Fibroblast of skin of abdomen (primary cell): ENCODE data around the gene DUSP10. TPM values are rescaled to one million over a fixed set of nuclear protein-coding genes. Genes with fewer than 3 reads are reported as not detected.
A peak's percentile ranks its signal among the peaks of the same experiment; 100 is the strongest.

Experiments
- DNase-seq: peaks from one replicate; pipeline ENCODE4 v3.0.0-alpha.2; 2013
- polyA plus RNA-seq, 2 experiments: library from polyadenylated mRNA; unstranded; fragments of 120-200 nt; gene quantifications; one replicate each; pipeline ENCODE4 v1.2.1, GENCODE V29; 2013; ENCODE audit not compliant: insufficient read length in 2 of 2

Gene DUSP10
- 11.4 TPM for polyA plus RNA-seq (2013, experiment 1 of 2; ENCODE audit: insufficient read length)
- polyA plus RNA-seq (2013, experiment 2 of 2; ENCODE audit: insufficient read length) = 10.5 TPM

DNA sequence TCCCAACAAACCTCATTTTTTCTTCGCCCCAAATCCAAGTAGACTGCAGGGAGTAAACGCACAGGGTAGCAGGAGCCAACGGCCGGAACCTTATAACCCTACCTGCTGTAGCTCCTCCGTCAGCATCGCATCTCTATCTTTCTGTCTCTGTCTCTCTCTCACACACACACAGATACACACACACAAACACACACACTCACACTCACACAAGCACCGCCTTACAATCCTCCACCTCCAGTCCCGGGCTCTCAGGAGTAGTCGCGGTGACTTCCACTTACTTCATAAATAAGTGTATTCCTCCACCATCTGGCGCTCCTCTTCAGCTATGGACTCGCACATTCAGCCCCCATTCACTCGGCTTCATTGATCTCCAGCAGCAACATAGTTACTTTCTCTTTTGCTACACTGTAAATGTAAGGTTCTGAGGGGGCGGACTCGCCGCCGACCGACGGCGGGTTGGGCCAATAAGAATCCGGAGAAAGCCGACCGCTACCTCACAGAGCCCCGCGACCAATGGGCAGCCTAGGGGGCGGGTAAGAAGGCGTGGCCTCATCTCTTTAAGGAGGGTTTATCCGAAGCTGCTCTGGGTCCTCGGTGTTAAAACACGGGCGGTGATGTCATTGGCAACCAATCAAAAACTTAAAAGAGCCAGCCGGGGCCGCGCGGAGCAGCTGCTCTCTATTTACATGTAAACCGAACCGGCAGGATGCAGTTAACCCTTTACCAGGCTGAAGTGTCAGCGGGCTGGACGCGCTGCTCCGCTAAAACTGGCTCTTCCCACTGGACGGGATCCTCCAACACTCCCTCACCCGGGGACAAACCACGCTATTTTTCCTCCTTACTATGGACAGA, at the start of gene DUSP10:
Gene DUSP10, minus strand, starts transcription at position 387 of the 852 bp plus-strand sequence. CDS start 2,345 bp downstream, outside the sequence.
- peak; percentile 100 for DNase-seq

DNA sequence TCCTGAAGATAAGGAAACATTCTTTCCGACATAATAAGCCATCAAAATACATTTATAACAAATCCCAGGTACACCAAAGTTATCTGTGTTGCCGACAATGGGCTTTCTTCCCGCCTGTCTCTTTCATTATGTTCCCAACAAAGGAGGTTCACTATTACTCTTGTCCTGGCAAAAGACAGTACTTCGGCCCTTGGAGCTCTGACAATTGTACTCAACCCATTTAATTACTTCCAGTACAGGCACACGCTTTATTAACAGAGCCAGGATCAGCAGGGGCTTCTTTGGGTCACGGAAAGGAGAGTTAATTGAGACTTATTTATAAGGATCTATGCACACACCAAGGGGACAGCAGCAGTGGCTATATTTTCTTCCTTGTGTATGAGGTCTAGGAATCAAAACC, 46.6 kb upstream of the DUSP10 start:
- DNase-seq = no peak

DNA sequence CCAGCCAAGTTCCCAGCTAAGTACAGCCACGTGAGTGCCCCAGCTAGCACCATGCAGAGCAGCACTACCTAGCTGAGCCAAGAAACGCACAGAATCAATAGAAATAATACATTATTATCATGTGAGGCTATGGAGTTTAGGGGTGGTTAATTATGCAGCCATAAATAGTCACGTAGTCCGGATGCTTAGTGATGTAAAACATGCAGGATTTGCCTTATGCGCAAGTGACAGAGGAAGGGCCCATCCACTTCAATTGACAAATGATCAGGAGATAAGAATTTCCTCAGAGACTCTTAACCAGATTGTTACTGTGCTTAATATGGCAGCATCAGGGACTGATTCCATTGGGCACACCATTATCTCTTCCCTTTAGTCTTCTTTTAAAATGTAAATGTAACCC, 44.8 kb upstream of the DUSP10 start:
- no peak for DNase-seq

- DNase-seq = no peak
Observed at GRCh38 chr1:221783936-221784335, 42.0 kb upstream of the DUSP10 start.

- no peak for DNase-seq
Observed at GRCh38 chr1:221783437-221783836, 41.5 kb upstream of the DUSP10 start.

DNA sequence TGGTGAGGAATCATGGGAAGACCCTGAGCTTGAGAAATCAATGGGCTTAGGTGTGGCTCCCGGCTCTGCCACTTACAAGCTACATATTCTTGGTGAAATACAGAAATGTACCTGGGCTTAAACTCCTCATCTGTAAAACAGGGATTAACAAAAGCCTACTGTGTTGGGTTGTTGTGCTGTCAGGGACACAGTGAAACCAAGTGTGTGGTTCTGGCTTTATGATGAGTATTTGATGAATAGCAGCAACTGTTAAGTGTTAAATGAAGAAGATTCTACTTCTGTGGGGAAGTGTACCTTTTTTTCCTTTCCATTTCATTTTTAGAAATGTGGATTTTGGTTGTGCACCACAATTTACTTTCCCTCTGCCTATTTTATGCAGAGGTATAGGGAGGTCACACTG, 41.1 kb upstream of the DUSP10 start:
- no peak for DNase-seq

GRCh38 chr1:221782477-221782876, 40.6 kb upstream of the DUSP10 start:
- DNase-seq = peak; percentile 27

DNA sequence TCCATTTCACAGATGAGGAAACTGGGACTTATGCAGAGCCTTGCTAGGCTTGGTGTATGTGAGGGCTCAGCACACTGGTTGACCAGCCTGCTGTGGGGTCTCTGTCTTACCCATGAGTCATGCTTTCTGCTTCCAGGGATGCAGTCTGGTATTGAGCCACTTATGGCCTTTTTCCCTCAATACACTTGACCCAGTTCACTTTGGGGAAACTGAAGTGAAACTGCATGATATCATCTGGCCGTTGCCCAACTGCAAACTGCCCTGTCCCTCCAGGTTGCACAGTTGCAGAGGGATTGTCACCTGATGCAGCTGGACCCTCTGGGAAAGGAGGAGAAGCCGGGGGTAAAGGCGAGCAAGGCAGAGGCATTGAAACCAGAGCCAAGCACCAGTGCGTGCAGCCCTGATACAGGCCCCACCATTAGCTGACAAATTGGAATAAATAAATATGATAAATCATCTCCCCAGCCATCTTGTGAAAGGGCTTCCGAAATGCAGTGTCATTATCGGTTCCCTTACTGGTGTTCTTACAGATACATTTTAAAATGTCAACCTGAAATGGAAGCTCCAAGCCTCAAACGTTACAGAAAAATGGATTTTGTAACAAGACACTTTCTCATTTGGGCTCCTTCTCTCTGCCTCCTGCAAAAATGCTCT, 39.3 kb upstream of the DUSP10 start:
- no peak for DNase-seq

- DNase-seq = no peak
Observed at GRCh38 chr1:221780175-221780574, 38.3 kb upstream of the DUSP10 start.

DNA sequence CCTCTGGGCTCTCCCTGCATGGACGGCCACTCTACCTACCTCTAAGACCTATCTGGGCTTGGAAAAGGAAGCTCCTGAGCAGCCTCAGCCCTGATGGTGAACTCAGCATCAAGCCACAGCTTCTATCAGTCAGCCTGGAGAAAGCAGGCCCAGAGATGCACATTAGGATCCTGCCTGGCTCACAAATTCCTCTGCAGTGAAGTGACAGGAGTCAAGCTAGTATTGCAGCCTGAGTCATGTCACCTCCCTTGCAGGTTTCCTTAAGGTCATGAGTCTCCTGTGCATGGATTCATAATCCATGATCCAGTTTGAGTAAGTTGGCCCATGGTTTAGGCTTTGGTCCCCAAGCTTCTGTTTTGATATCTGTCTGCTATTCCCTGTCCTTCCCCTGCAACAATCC, 37.9 kb upstream of the DUSP10 start:
- no peak for DNase-seq

DNA sequence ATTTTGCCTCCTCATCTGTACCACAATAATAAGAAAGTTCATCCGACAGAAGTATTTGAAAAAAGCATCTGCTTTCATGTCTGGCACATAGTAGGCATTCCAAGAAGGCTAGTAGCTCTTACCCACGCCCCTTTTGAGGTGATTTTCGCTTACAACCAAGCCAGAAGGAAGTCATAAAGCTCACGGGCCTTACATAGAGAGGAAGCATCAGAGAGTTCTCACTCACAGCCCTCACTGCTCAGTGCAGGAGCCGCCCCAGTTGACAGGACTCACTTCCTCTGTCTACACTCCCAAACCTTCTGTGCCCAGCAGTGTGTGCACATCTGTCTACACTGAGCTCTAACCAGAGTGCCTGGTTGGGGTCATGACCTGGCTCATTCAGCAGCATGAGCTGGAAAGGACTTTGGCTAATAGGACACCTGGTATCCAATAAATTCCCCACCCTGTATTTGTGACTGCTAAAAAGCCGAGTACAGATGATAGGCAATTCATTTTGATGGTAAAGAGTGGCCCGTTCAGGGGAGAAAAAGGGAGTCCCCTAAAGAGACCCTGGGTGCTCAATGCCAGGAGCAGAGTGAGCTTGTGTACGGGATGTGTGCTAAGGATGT, 36.8 kb upstream of the DUSP10 start:
- no peak for DNase-seq

DNA sequence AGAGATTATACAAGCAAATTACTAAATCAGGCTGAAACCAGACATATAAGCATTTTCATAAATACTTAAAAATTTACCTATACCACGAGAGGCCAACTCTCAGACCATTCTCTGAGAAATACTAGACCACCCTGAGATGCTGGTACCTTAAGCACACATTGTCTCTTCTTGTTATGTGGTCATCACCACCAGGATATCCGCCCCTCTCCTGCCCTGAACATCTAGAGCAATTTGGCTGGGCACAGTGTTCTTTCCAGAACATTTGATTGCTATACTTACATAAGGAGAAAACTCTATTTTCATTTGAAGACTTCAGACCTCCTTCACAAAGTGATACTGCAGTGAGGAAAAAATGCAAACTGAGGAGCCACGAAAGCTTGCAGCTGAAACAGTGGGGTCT, 36.2 kb upstream of the DUSP10 start:
- DNase-seq = no peak

- no peak for DNase-seq
Observed at GRCh38 chr1:221777431-221778072, 35.7 kb upstream of the DUSP10 start.

GRCh38 chr1:221776495-221777301, 34.8 kb upstream of the DUSP10 start:
- DNase-seq = no peak

DNA sequence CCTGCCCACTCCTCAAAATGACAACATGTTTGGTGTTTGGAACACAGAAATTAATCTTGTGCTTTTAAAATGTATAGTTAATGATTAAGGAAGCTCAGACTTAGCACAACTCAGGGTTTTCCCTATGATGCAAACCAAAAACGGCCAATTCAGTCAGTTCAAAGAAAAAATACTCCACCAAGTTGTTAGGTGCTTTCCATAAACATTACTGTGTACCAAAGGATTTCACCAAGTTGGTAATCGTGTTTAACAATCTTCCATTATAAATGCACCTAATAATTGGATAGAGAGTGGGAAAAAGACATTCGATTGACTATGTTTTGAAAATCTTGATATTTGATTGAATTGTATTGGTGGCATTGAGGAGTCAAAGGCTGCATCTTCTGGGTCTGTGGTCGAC, 33.3 kb upstream of the DUSP10 start:
- no peak for DNase-seq

- DNase-seq = no peak
Observed at GRCh38 chr1:221774054-221774842, 32.4 kb upstream of the DUSP10 start.

DNA sequence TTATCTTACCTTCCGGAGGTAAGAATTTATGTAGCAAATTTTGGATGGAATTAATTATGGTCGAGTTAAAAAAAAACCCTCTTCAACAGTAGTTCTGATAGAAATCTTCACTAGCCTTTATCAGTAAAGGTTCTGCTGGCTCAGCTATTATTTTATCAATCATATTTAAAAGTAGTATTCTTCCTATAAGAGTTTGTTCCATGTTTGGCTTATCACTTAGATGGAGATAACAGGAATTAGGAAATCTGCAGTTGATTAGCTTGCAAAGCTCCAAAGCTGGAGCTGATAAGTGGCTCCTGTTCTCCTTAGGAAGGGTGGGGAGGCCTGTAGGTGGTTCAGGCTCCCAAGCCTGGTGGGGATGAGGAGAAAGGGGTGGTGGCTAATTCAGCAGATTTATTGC, 31.5 kb upstream of the DUSP10 start:
- DNase-seq = no peak

- DNase-seq = no peak
Observed at GRCh38 chr1:221772117-221772516, 30.2 kb upstream of the DUSP10 start.

- DNase-seq = no peak
Observed at GRCh38 chr1:221768444-221769066, 26.7 kb upstream of the DUSP10 start.

- peak; percentile 75 for DNase-seq
Observed at GRCh38 chr1:221766210-221766609, 24.3 kb upstream of the DUSP10 start.

- DNase-seq = peak; percentile 25
Observed at GRCh38 chr1:221765527-221765926, 23.6 kb upstream of the DUSP10 start.
